Epithelial cell of prostate (primary cell): Measurements from ENCODE around the gene GPATCH4.

Experiments
- DNase-seq: peaks from one replicate; pipeline ENCODE4 v3.0.0-alpha.2; 2011; ENCODE audit warnings: low read depth, low spot score
- H3K27ac ChIP-seq: fragments of 450-650 bp; 2 replicates; pipeline ENCODE4 v1.5.1; 2017; ENCODE audit warnings: mild to moderate bottlenecking

Gene GPATCH4

DNA sequence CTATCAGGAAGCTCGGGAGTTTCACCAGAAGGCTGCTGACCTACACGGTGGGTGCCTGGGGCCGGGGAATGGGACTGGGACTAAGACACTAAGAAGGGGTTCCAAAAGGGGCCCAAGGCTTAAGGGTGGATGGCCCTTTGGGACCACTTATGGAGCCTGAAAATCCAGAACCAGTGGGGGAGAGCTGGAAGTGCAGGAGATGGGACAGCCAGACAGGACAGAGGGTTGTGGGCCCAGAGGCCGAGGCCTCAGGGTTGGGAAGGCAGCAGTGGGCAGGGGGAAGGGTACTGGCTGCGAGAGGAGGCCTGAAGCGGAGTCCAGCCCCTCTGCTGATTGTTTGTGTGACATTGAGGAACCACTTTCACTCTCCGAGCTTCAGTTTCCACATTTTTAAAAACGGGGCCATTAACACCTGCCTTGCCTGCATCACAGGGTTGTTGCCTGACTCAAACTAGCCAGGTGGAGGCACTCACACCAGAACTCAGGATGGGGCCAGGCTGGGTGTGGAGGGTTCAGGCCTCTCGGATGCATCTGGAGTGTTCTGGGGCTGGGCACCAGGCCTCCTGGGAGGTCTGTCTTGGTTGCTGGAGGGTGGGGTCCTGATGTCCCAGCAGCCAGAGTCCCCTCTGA, 18.8 kb downstream of the GPATCH4 start:
- no peak overlapping the region for H3K27ac ChIP-seq
- no peak for DNase-seq

- H3K27ac ChIP-seq, result no peak overlapping the region
Observed at GRCh38 chr1:156581661-156582387, 19.5 kb downstream of the GPATCH4 start.

GRCh38 chr1:156579472-156579871, 21.8 kb downstream of the GPATCH4 start, which contains the start of gene TTC24:
Gene TTC24 (plus strand): TSS chr1:156579723. CDS start chr1:156581365, 1,642 bp downstream.
- no peak within 1 kb of the TSS for H3K27ac ChIP-seq
- DNase-seq, result no peak

More at GRCh38 chr1:156581661-156582387, 19.5 kb downstream of the GPATCH4 start:
- no peak for DNase-seq

GRCh38 chr1:156578055-156578454, 23.2 kb downstream of the GPATCH4 start:
- DNase-seq, result no peak
- no peak overlapping the region for H3K27ac ChIP-seq

DNA sequence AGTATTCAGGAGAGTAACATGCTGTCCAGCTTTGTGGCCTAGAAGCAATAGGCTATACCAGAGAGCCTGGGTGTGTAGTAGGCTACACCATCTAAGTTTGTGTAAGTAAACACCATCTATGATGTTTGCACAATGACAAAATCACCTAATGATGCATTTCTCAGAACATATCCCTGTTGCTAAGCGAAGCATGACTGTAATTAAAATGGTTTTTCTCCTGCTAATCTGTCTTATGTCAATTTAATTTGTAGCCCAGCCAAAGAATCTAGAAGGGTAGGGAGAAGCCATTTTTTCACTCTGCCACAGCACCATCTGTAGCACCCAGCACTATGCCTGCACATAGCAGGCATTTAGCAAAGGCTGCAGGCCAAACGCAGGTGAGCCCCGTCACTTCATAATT, 23.7 kb downstream of the GPATCH4 start:
- DNase-seq, result no peak
- H3K27ac ChIP-seq, result no peak overlapping the region

DNA sequence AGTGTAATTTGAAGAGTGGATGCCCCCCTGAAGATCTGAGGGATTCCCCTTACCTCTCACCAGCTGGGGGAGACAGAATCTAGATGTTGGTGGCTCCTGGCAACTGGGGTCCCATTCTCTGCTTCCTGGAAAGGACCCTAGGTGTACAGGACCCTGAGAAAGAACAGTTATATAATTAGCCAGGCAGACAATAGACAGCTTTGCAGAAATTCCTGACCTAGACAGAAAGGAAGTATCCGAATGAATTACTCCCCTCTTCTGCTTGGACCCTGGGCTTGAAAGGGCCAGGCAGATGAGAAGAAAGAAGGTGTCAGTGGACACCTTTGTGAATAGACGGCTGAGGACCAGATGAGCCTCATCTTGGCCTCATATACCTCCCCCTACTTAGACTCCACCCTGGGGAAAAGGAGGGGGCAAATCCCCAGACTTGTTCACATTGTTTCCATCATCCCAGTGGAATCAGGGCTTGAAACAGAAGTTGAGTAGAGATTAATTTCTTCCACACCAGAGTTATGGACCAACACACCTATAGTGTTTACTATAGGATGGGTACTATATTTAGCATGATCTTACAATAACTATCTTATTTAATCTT, 27.1 kb downstream of the GPATCH4 start:
- no peak for DNase-seq
- H3K27ac ChIP-seq, result no peak overlapping the region

DNA sequence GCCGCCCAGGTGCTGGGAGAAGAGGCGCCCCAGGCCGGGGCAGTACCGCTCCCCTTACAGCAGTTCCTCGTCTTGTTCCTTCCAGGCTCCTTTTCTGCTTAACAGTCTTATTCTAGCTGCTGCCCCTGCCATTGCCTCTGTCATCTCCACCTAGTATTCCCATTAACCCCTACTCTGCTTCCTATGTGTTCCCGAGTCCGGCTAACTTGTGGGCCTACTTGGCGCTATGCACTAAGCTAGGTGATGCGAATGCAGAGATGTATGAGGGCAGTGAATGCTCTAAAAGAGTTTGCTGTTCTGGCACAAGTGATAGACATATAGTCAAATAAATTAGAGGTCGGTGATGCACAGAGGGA, 28.6 kb downstream of the GPATCH4 start:
- DNase-seq, result no peak
- H3K27ac ChIP-seq, result no peak overlapping the region

- peak; percentile 39 for DNase-seq
- H3K27ac ChIP-seq, result peak within 1 kb of the TSS; percentile 76
Observed at GRCh38 chr1:156571919-156572662, 29.2 kb downstream of the GPATCH4 start, which contains the start of gene IQGAP3. Gene IQGAP3 (minus strand): TSS chr1:156572565. CDS start chr1:156572529, 36 bp downstream.

DNA sequence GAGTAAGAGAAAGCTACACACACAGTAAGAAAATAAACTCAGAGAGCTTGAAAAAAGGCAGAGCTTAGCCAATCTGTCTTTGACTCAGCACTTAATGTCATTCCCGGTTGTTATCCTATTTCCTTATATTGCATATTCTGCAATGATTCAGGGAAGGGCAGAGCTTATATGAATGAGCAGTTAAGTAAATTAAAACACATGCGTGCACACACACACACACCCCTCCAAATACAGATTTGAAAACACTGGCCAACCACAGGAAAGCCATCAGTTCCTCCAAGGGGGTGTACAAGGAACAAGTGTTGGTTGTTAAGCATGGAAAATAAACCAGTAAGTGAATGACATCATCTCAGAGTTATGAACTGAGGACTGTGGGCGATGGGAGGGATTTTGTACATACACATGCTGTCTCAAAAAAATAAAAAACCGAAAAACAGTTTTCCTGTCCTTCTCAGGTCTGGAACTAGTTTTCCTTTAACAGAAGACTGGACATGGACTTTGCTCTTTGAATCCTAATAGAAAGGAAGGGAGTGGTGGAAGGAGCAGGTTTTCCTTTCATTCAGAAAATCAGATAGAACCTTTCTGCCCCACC, 29.9 kb downstream of the GPATCH4 start:
- peak; percentile 78 for DNase-seq
- H3K27ac ChIP-seq, result peak overlapping the region; percentile 76

DNA sequence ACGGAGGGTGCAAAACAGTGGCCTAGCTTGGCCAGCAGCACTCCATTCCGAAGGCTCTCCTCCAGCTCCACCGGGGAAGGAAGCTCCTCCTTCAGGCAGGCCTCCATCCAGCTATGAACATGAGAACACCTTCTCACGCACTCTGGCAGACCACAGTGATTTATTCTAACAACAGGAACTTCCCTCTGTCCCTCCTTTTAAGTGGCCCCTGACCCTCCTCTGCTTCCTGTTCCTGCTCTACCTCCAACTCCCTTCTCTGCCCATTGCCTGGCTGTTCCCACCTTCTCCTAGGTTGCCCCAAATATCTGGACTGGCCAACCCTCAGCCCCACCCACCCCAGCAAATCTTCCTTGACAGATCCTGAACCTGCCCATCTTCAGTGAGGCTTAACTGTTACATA, 34.8 kb downstream of the GPATCH4 start:
- no peak for DNase-seq
- no peak overlapping the region for H3K27ac ChIP-seq

- H3K27ac ChIP-seq, result no peak overlapping the region
Observed at GRCh38 chr1:156565519-156565918, 35.8 kb downstream of the GPATCH4 start.

GRCh38 chr1:156560585-156561163, 40.6 kb downstream of the GPATCH4 start:
- no peak for DNase-seq
- no peak overlapping the region for H3K27ac ChIP-seq

More at GRCh38 chr1:156565519-156565918, 35.8 kb downstream of the GPATCH4 start:
- no peak for DNase-seq

- no peak overlapping the region for H3K27ac ChIP-seq
- DNase-seq, result no peak
Observed at GRCh38 chr1:156559797-156560385, 41.4 kb downstream of the GPATCH4 start.

DNA sequence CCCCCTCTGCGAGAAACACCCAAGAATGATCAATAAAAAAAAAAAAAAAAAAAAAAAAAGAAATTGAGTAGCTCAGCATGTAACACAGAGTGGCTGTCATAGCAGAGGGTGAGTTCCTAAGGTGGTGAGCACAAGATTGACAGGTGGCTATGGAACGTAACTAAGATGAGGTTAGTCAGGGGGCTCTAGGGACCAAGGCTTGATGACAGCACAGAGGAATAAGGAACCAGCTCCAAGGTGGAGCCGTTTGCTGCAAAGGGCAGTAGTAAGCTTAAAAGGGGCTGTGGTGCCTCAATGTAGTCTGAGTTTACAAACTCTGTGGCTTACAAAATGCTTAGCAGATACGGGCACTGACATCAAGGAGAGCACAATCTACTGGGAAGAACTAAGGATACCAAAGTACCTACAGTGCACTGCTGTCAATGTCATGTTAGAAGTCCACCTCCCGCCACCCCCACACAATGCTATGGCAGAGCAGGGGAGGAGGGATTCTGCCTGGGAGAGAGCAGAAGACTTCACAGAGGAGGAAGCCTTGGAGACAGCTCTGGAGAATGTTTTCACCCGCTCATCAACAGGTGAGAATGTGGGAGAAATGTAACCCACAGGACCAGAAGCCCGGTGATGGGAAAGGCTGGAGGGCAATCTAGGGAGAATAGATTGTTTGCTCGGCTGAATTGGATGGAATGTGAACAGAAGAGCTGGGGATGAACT, 42.0 kb downstream of the GPATCH4 start:
- no peak overlapping the region for H3K27ac ChIP-seq
- DNase-seq, result no peak

GRCh38 chr1:156556354-156556753, 44.9 kb downstream of the GPATCH4 start:
- no peak for DNase-seq
- H3K27ac ChIP-seq, result no peak overlapping the region

GRCh38 chr1:156555715-156556114, 45.6 kb downstream of the GPATCH4 start:
- DNase-seq, result no peak
- no peak overlapping the region for H3K27ac ChIP-seq

DNA sequence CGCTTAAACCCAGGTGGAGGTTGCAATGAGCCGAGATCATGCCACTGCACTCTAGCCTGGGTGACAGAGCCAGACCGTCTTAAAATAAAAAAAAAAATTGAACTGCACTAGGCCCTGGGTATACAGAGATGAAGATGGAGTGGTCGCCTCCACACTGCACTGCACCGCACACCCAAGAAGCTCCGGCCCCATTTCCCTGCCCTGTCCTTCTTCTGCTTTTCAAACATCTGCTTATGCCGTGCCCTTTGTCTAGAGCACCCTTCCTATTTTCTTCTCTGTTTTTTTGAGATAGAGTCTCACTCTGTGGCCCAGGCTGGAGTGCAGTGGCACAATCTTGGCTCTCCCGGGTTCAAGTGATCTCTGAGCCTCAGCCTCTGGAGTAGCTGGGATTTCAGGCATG, 46.3 kb downstream of the GPATCH4 start:
- H3K27ac ChIP-seq, result no peak overlapping the region
- DNase-seq, result no peak

DNA sequence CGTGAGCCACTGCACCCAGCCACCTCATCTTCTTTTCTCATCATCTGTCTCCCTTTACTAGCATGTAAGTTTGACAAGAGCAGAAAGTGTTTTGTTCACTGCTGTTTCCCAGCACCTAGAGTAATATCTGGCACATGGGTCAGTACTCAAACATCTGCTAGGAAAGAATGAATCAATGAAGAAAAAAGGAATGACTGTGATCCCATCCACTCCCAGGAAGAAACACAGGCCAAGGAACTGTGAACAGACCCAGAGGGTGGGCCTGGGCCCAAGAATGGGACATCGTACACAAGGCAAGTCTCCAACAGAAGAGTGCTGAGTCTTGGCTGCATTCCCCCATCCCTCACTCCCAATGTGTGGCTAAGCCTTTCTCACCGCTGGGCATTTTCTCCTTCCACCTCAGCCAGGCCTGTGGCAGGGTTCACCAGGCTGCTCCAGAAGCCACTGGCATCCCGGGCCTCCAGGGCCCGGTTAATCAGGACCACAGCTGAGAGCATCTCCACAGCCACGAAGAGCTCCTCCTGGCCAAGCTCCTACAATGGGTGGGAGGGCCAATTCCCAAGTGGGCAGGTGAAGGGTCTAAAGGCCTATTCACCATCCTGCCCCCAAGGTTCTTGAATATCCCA, 47.3 kb downstream of the GPATCH4 start:
- DNase-seq, result no peak
- H3K27ac ChIP-seq, result no peak overlapping the region
